ENCODE results near the gene SDK1.

SDK1 gene

DNA sequence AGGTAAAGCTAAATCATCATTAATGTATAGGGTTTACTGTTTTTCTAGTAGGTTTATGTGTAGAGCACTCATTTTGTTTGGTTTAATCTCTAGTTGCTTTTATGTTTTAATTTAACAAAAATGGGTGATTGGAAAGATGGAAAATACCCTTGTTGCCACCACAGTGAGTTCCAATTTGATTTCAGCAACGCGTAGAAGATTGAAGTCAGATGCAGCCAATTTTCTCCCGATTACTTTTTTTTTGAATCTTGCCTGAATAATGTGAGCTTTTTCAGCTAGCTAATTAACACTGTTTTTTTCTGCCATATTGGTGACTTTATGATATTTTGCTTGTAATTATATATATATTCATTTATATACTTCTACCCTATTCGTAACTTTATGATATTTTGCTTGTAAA lies 293.8 kb downstream of the SDK1 start:
- DNase-seq, result no peak

DNA sequence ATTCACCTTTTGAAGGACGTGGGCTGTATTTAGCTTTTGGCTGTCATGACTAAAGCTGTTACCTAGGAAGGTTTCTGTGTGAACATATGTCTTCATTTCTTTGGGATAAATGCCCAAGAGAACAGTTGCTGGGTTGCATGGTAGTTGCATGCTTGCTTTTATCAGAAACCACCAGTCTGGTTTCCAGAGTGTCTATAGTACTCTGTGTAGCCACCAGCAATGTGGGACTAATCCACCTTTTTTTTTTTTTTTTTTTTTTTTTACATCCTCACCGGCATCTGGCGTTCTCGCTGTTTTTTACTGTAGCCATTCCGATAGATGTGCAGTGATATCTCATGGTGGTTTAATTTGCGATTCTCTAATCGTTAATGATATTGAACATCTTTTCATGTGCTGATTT lies 297.8 kb downstream of the SDK1 start:
- DNase-seq, result no peak

DNA sequence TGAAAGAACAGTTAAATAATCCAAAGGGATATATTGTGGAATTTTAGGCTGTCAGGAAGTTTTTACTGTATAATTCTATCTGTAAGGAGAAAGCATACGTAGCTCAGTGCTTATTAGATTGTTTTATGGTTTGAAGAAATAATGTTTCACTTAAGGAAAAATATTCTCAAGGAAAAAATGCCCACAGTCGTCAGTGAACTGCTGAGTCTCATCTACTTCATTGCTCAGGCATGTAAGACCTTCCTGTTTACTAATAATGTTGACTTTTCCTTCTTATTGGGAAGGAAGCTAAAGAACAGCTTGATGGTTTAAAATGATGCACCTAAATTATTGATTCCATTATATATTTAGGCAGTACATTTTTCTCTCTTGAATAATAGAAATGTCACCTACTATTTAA lies 304.2 kb downstream of the SDK1 start:
- DNase-seq, result no peak

DNA sequence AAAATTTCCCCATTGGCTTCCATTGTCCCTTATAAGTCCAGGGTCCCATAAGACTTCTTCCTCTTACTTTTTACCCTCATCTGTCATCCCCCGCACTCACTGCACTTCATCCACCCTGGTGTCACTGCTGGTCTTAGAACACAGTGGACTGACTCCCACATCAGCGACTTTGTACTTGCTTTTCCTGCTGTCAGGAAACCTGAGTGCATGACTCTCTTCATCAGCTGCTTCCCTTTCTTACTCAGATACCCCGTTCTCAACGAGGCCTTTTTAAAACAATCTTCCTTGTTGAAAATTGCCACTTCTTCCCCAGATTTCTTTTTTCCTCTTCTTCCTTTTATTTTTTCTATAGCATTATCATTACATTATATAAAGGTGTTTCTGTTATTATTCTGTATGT lies 305.4 kb downstream of the SDK1 start:
- DNase-seq, result no peak

DNA sequence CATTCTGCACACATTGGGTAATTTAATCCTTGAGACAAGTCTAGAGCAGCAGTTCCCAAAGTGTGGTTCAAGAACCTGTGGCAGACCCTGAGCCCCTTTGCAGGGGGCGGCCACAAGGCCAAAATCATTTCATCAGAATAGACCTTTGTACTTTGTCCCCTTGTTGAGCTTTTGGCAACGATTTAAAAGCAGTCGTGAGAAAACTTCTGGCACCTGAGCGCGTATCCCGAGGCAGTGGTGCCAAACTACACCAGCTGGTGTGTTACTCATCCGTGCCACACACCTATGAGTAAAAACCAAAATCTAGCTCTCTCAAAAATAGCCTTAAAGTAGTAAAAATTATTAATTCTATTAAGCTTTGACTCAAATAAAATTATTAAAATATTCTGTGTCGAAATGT lies 306.8 kb downstream of the SDK1 start:
- DNase-seq, result no peak

DNA sequence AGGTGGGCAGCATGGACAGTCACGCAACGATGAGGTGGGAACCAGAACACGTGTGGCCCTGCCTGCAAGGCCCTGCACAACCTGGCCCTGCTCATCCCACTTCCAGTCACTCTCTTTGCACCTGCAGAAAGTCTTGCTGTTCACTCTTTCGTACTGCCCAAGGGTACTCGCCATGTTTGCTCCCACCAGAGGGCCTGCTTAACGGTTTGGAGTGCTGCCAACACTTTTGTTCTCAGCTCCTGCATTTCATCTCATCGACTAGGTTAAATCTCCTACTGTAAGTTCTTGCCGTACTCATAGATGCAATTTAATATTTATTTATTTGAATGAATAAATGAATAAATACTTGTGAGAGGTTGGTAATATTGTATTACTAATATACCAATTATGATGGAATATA lies 315.3 kb downstream of the SDK1 start:
- DNase-seq, result no peak

DNA sequence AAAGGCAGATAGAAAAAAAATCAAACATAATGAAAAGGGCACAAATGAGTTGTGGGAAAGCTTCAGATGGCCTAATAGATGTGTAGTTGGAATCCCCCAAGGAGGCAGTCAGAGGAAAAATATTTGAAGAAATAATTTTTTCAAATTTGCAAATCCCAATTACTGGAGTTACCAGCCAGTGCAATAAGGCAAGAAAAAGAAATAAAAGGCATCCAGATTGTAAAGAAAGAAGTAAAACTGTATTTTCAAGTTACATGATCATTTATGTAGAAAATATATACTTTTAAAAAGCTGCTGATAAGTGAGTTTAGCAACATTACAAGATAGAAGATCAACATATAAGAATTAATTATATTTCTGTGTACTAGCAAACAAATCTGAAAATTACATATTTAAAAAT lies 329.0 kb downstream of the SDK1 start:
- no peak for DNase-seq

GRCh38 chr7:3634396-3634795 lies 333.3 kb downstream of the SDK1 start:
- DNase-seq, result no peak

GRCh38 chr7:3636131-3636860 lies 335.2 kb downstream of the SDK1 start:
- DNase-seq, result no peak

- DNase-seq, result no peak
These were observed 338.2 kb downstream of the SDK1 start for GRCh38 chr7:3639253-3639652.

GRCh38 chr7:3641582-3641981 lies 340.5 kb downstream of the SDK1 start:
- no peak for DNase-seq

DNA sequence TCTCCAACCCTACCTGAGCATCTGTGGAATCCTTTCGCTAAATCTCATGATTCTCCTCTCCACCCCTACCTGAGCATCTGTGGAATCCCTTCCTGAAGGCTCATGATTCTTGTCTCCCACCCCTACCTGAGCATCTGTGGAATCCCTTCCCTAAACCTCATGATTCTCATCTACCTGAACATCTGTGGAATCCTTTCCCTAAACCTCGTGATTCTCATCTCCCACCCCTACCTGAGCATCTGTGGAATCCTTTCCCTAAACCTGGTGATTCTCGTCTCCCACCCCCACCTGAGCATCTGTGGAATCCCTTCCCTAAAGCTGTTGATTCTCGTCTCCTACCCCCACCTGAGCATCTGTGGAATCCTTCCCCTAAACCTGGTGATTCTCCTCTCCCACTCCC lies 342.0 kb downstream of the SDK1 start:
- no peak for DNase-seq

GRCh38 chr7:3648276-3648675 lies 347.2 kb downstream of the SDK1 start:
- DNase-seq, result no peak

DNA sequence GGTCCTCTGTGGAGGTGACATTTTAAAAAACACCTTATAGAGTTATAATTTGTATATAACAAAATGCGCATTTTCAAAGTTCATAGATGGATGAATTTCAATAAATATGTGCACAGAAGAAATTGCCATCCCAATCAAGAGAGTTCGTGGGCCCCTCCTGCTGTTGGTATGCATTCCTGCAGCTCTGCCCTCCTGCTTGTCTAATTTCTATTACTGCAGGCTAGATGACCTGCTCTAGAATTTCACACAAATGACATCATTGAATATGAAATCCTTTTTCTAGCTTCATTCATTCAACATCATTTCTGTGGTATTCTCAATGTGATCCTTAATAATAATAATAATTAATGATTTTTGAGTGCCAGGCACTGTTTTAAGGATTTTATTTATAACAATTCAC lies 348.2 kb downstream of the SDK1 start:
- peak in 1 of 2 experiments; percentile 9 for DNase-seq

DNA sequence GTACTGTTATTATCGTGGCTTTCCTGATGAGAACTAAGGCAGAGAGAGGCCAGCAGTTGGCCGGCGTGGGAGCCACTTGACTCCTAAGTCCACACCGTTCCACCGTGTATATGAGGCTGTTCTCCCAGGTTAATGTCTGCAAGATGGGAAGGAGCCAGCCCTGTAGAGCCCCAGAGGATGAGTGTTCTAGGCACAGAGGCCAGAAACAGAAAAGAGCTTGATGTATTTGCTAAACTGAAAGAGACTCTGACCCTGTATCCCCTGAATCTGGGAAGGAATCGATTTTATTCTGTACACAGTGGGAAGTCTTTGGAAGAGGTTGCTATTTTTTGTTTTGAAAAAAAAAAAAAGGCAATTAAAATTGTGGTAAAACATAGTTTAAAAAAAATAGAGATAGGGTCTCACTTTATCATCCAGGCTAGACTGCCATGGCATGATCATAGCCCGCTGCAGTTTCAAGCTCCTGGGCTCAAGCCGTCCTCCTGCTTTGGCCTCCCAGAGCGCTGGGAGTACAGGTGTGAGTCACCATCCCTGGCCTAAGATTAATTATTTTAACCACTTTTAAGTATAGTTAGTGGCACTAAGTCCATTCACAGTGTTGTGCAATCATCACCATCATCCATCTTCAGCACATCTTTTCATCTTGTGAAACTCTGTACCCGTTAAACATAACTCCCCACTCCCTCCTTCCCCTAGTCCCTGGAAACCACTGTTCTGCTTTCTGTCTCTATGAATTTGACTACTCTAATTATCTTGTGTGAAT lies 348.8 kb downstream of the SDK1 start:
- DNase-seq, result no peak

DNA sequence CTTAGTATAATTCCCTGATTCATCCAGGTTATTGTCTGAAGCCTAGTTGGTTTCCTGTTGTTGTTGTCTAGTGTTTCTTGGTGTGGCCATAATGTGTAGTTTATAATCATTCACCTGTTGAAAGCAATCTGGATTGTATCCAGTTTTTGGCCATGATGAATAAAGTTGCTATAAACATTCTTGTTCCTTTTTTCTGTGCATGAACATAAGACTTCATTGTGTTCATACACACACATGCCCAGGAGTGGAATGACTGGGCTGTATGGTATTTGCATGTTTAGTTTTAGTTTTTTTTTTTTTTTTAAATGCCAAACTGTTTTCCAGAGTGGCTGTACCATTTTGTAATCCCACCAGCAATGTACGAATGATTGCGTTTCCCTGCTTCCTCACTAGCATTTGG lies 349.8 kb downstream of the SDK1 start:
- peak in 1 of 2 experiments; percentile 9 for DNase-seq

- DNase-seq, result no peak
These were observed 354.6 kb downstream of the SDK1 start for GRCh38 chr7:3655635-3656034.

- DNase-seq, result no peak
These were observed 356.2 kb downstream of the SDK1 start for GRCh38 chr7:3657206-3657605.

DNA sequence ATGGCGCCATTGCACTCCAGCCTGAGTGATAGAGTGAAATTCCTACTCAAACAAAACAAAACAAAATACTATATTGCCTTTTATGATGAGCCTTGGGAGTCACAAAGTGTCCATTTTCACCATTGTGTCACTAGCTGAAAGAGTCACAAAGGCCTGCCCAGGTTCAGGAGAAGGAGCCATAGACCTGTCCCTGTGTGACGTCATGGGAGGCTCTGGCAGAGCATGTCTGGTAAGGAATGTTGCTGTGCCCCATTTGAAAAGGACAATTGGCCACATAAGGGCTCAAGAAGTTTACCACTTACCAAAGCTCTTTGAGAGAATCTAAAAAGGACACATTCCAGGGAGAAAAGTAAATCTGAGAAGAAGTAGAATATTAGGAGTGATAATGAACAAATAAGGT lies 367.7 kb downstream of the SDK1 start:
- DNase-seq, result no peak

GRCh38 chr7:3670898-3671297 lies 369.8 kb downstream of the SDK1 start:
- no peak for DNase-seq

DNA sequence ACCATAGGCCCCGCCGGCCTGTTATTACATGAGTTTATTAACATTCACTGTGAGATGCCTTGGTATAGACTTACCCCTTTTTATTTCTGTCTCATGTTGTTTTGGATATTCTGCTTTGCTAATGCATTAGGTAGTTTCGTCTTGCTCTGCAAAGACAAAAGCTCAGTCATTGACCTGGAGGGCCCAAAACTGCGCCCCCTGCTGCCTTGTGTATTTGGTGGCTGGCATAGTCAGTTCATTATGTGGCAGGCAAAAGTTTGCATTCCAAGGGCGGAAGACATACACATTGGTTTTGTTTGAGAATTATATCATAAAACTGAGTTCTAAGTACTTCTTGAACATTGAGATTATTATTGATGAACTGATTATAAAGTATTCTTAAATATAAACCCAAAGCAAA lies 372.5 kb downstream of the SDK1 start:
- DNase-seq, result peak; percentile 4 to 62

GRCh38 chr7:3678314-3678810 lies 377.3 kb downstream of the SDK1 start:
- DNase-seq, result no peak

- DNase-seq, result no peak
These were observed 381.1 kb downstream of the SDK1 start for GRCh38 chr7:3682028-3682710.
